HCT116 (cell line): ENCODE data around the gene GNAI3. TPM values are rescaled to one million over a fixed set of nuclear protein-coding genes. Genes with fewer than 3 reads are reported as not detected.

Experiments used
- ATAC-seq: fragments of 200-7000 bp; cut with Tn5 transposase; 2 replicates; pipeline ENCODE4 v1.9.1; 2020; ENCODE audit warnings: mild to moderate bottlenecking, moderate library complexity
- BruUV-seq: library from RNA; stranded (reverse); fragments of 400-500 nt; replicated peaks from 2 replicates; lab custom pipeline; 2021; lab: Mats Ljungman, UMichigan
- CTCF ChIA-PET: fragments of 300-600 bp; sonication (Branson Sonifier 250); formaldehyde crosslinking; loops from one replicate; lab custom pipeline; 2021; ENCODE audit warnings: antibody characterized with exemption; lab: Charles Lee
- POLR2A ChIA-PET: fragments of 300-600, 350-600 bp; sonication (Branson Sonifier 250); formaldehyde crosslinking; loops from one replicate; lab custom pipeline; 2021; ENCODE audit warnings: antibody characterized with exemption; lab: Charles Lee
- RAD21 ChIA-PET, 2 experiments: fragments of 300-600 bp; sonication (Branson Sonifier 250); formaldehyde crosslinking; loops; one replicate each; lab custom pipeline; 2023; ENCODE audit warnings: low total read pairs in 2 of 2; ENCODE audit not compliant: uncharacterized antibody in 2 of 2, unreplicated experiment in 2 of 2, low non-redundant PET in 1 of 2; lab: Charles Lee
- DNase-seq: peaks from one replicate; pipeline ENCODE4 v3.0.0-alpha.2; 2010; ENCODE audit warnings: low read depth, low spot score
- H2AFZ ChIP-seq: fragments of 200-600 bp; shearing (Covaris generic), sonication (generic); 2 replicates; pipeline ENCODE4 v1.6.1; 2017; ENCODE audit warnings: low read depth, mixed run types, mixed read lengths, antibody characterized with exemption, low read length; ENCODE audit not compliant: poor library complexity, severe bottlenecking
- H3K27ac ChIP-seq: 2 replicates; pipeline ENCODE4 v1.5.1; 2012; ENCODE audit warnings: low read depth, low read length
- H3K27me3 ChIP-seq: fragments of 200-600 bp; sonication (generic); 2 replicates; pipeline ENCODE4 v1.6.1; 2016; ENCODE audit warnings: mixed run types, low read length, mixed read lengths; ENCODE audit not compliant: insufficient read depth
- H3K36me3 ChIP-seq, 2 experiments: fragments of 200-500 bp in 1 of 2; fragments of 200-600 bp in 1 of 2; sonication (Bioruptor generic) in 1 of 2; sonication (generic) in 1 of 2; 2 replicates each; pipeline versions ENCODE4 v1.5.1 to v1.6.1; 2014 to 2016; ENCODE audit warnings: low read length in 2 of 2, inconsistent platforms in 1 of 2, mixed read lengths in 1 of 2, mixed run types in 1 of 2; ENCODE audit not compliant: insufficient read depth in 2 of 2, control insufficient read depth in 1 of 2
- H3K4me1 ChIP-seq, 2 experiments: fragments of 200-600 bp in 1 of 2; sonication (generic) in 1 of 2; 2 replicates each; pipeline versions ENCODE4 v1.5.1 to v1.6.1; 2012 to 2017; ENCODE audit warnings: low read length in 2 of 2, inconsistent platforms in 1 of 2, mild to moderate bottlenecking in 1 of 2, mixed read lengths in 1 of 2, mixed run types in 1 of 2, moderate library complexity in 1 of 2; ENCODE audit not compliant: insufficient read depth in 2 of 2, control insufficient read depth in 1 of 2
- H3K4me2 ChIP-seq: fragments of 200-600 bp; sonication (generic); 2 replicates; pipeline ENCODE4 v1.6.1; 2017; ENCODE audit warnings: mixed run types, low read length, mixed read lengths
- H3K4me3 ChIP-seq, 2 experiments: fragments of 200-600 bp in 1 of 2; sonication (generic) in 1 of 2; replicated peaks in 1 of 2; 2 replicates each; pipeline ENCODE4 v1.5.1; 2011 to 2016; ENCODE audit warnings: low read length in 2 of 2, control low read depth in 1 of 2, low read depth in 1 of 2, mild to moderate bottlenecking in 1 of 2, mixed read lengths in 1 of 2, mixed run types in 1 of 2
- H3K79me2 ChIP-seq: fragments of 200-600 bp; sonication (generic); 2 replicates; pipeline ENCODE4 v1.6.1; 2017; ENCODE audit warnings: mild to moderate bottlenecking, mixed run types, low read length, moderate library complexity, mixed read lengths; ENCODE audit not compliant: insufficient read depth
- H3K9ac ChIP-seq: fragments of 200-600 bp; sonication (generic); 2 replicates; pipeline ENCODE4 v1.6.1; 2016; ENCODE audit warnings: low read length, mixed read lengths
- H3K9me2 ChIP-seq: fragments of 200-600 bp; sonication (generic), shearing (Covaris generic); 2 replicates; pipeline ENCODE4 v1.6.1; 2017; ENCODE audit warnings: mixed run types, mild to moderate bottlenecking, moderate library complexity; ENCODE audit not compliant: insufficient read depth
- H3K9me3 ChIP-seq, 2 experiments: fragments of 200-500 bp in 1 of 2; fragments of 200-600 bp in 1 of 2; sonication (Bioruptor generic) in 1 of 2; sonication (generic) in 1 of 2; 2 replicates each; pipeline ENCODE4 v1.6.1; 2014 to 2017; ENCODE audit warnings: low read length in 2 of 2, mixed read lengths in 2 of 2, inconsistent platforms in 1 of 2, low read depth in 1 of 2, mild to moderate bottlenecking in 1 of 2, mixed run types in 1 of 2, moderate library complexity in 1 of 2; ENCODE audit not compliant: control insufficient read depth in 1 of 2, insufficient read depth in 1 of 2
- H4K20me1 ChIP-seq: fragments of 200-600 bp; sonication (generic), shearing (Covaris generic); 2 replicates; pipeline ENCODE4 v1.6.1; 2017; ENCODE audit warnings: mixed run types, mild to moderate bottlenecking, moderate library complexity; ENCODE audit not compliant: insufficient read depth
- CEBPB ChIP-seq: IDR thresholded peaks from 2 replicates; pipeline ENCODE4 v1.6.1; 2012; ENCODE audit warnings: low read depth
- EGR1 ChIP-seq: IDR thresholded peaks from 2 replicates; pipeline ENCODE4 v1.6.1; 2012; ENCODE audit warnings: low read depth
- ELF1 ChIP-seq: IDR thresholded peaks from 2 replicates; pipeline ENCODE4 v1.6.1; 2012; ENCODE audit warnings: low read depth, borderline replicate concordance
- EZH2 ChIP-seq: fragments of 200-600 bp; sonication (generic); IDR thresholded peaks from 2 replicates; pipeline ENCODE4 v1.6.1; 2017; ENCODE audit warnings: antibody characterized with exemption, mixed run types
- EZH2phosphoT487 ChIP-seq: fragments of 200-600 bp; IDR thresholded peaks from 2 replicates; pipeline ENCODE4 v1.6.1; 2018; ENCODE audit warnings: antibody characterized with exemption, borderline replicate concordance
- FOSL1 ChIP-seq: IDR thresholded peaks from 2 replicates; pipeline ENCODE4 v1.6.1; 2012; ENCODE audit warnings: low read depth
- POLR2A ChIP-seq: IDR thresholded peaks from 2 replicates; pipeline ENCODE4 v1.7.0; 2011; ENCODE audit warnings: borderline replicate concordance; ENCODE audit not compliant: insufficient read depth, insufficient read length; ENCODE audit errors: extremely low read depth
- POLR2AphosphoS5 ChIP-seq: IDR thresholded peaks from 2 replicates; pipeline ENCODE4 v1.6.1; 2011; ENCODE audit warnings: mild to moderate bottlenecking, low read depth, low read length, moderate library complexity
- RAD21 ChIP-seq: IDR thresholded peaks from 2 replicates; pipeline ENCODE4 v1.6.1; 2012; ENCODE audit warnings: low read depth, mild to moderate bottlenecking
- SP1 ChIP-seq: IDR thresholded peaks from 2 replicates; pipeline ENCODE4 v1.6.1; 2012; ENCODE audit warnings: low read depth
- SRF ChIP-seq: IDR thresholded peaks from 2 replicates; pipeline ENCODE4 v1.6.1; 2012; ENCODE audit warnings: low read depth
- TCF7L2 ChIP-seq: IDR thresholded peaks from 2 replicates; pipeline ENCODE4 v1.7.0; 2011; ENCODE audit warnings: borderline replicate concordance, inconsistent platforms; ENCODE audit not compliant: insufficient read depth, insufficient read length; ENCODE audit errors: extremely low read depth
- YY1 ChIP-seq: IDR thresholded peaks from 2 replicates; pipeline ENCODE4 v1.6.1; 2011; ENCODE audit warnings: low read length, low read depth, moderate library complexity, mild to moderate bottlenecking; ENCODE audit not compliant: insufficient replicate concordance; ENCODE audit errors: extremely low read depth
- ZNF274 ChIP-seq: fragments of 200-500 bp; sonication (Bioruptor generic); IDR thresholded peaks from 2 replicates; pipeline ENCODE4 v1.6.1; 2014; ENCODE audit warnings: mild to moderate bottlenecking, low read depth, low read length, inconsistent platforms
- intact Hi-C: fragments of 100-400 bp; cut with micrococcal nuclease; formaldehyde crosslinking; loops from 2 replicates; pipeline ENCODE4 v1.10.0; 2022
- total RNA-seq: library from RNA; stranded (reverse); gene quantifications from one replicate; pipeline ENCODE4 v1.2.1, GENCODE V29; 2021; ENCODE audit not compliant: unreplicated experiment
- TF ChIP-seq, protein P1 (sequence below): IDR thresholded peaks from 2 replicates; pipeline ENCODE4 v1.6.1; 2012; ENCODE audit warnings: low read depth
- TF ChIP-seq, protein P2 (sequence below): IDR thresholded peaks from 2 replicates; pipeline ENCODE4 v1.6.1; 2012
- TF ChIP-seq, protein P3 (sequence below), 3 experiments: fragments of 200-600 bp in 1 of 3; sonication (generic) in 1 of 3; IDR thresholded peaks in 2 of 3; conservative IDR thresholded peaks in 1 of 3; 2 replicates each; pipeline ENCODE4 v1.5.1; 2012 to 2017; ENCODE audit warnings: low read depth in 2 of 3, low read length in 2 of 3, antibody characterized with exemption in 1 of 3, borderline replicate concordance in 1 of 3, control low read depth in 1 of 3, mild to moderate bottlenecking in 1 of 3, mixed read lengths in 1 of 3, mixed run types in 1 of 3, moderate library complexity in 1 of 3; ENCODE audit not compliant: insufficient read depth in 1 of 3
- TF ChIP-seq, protein P4 (sequence below): IDR thresholded peaks from 2 replicates; pipeline ENCODE4 v1.6.1; 2012
- TF ChIP-seq, protein P5 (sequence below): IDR thresholded peaks from 2 replicates; pipeline ENCODE4 v1.6.1; 2011; ENCODE audit warnings: mild to moderate bottlenecking, low read length, moderate library complexity; ENCODE audit not compliant: insufficient replicate concordance; ENCODE audit errors: extremely low read depth

Gene GNAI3
- total RNA-seq, 1 experiment from 2014 or later = 9.5 TPM

DNA sequence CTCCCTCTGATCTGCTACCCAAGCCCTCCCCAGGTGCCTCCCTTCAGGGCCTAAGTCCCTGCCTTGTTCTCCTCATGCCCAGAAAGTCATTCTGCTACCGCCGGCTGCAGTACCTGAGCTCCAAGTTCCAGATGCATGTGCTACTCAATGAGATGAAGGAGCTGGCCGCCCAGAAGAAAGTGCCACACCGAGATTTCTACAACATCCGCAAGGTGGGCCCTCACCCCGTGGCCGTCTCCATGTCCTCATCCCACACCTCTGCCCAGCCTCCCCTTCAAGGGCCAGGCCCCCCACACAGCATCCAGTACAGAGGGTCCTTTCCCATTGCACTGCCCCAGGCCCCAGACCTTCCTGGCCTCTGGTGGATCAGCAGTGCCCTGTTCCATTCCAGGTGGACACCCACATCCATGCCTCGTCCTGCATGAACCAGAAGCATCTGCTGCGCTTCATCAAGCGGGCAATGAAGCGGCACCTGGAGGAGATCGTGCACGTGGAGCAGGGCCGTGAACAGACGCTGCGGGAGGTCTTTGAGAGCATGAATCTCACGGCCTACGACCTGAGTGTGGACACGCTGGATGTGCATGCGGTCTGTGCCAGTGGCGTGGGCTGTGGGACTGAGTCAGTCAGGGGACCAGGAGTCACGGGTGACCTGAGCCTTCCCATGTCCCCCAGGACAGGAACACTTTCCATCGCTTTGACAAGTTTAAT lies 79.4 kb downstream of the GNAI3 start:
- Histone ChIP-seq H3K27ac (no peak overlapping the region), H3K79me2 (peaks cover 20% of the 10 kb centered on the region), H3K4me1 (peaks cover under 1 to 9% of the 10 kb centered on the region in 2 experiments; a peak in 2 of 4 replicates), H3K9ac (no peak overlapping the region), H3K36me3 (peaks cover 6 to 20% of the 10 kb centered on the region in 2 experiments; a peak in 3 of 4 replicates), H2AFZ (no peak overlapping the region), H3K9me2 (no peaks in the 10 kb centered on the region), H3K9me3 (no peaks in the 10 kb centered on the region), H3K4me2 (no peak overlapping the region), H3K27me3 (no peaks in the 10 kb centered on the region), H3K4me3 (no peak overlapping the region), H4K20me1 (no peaks in the 10 kb centered on the region)
- DNase-seq = no peak
- intact Hi-C loops = no loop called here
- CTCF ChIA-PET = interaction anchor here (1.3 to 1.8 kb wide), 2 partner anchors 9 to 12 kb away, joined by 3 to 5 read pairs; no protein-coding TSS in a partner anchor
- no peak for ATAC-seq
- POLR2A ChIA-PET = no interaction called here
- BruUV-seq = no TSS peak
- RAD21 ChIA-PET = no interaction called here
- TF ChIP-seq, protein P1, sequence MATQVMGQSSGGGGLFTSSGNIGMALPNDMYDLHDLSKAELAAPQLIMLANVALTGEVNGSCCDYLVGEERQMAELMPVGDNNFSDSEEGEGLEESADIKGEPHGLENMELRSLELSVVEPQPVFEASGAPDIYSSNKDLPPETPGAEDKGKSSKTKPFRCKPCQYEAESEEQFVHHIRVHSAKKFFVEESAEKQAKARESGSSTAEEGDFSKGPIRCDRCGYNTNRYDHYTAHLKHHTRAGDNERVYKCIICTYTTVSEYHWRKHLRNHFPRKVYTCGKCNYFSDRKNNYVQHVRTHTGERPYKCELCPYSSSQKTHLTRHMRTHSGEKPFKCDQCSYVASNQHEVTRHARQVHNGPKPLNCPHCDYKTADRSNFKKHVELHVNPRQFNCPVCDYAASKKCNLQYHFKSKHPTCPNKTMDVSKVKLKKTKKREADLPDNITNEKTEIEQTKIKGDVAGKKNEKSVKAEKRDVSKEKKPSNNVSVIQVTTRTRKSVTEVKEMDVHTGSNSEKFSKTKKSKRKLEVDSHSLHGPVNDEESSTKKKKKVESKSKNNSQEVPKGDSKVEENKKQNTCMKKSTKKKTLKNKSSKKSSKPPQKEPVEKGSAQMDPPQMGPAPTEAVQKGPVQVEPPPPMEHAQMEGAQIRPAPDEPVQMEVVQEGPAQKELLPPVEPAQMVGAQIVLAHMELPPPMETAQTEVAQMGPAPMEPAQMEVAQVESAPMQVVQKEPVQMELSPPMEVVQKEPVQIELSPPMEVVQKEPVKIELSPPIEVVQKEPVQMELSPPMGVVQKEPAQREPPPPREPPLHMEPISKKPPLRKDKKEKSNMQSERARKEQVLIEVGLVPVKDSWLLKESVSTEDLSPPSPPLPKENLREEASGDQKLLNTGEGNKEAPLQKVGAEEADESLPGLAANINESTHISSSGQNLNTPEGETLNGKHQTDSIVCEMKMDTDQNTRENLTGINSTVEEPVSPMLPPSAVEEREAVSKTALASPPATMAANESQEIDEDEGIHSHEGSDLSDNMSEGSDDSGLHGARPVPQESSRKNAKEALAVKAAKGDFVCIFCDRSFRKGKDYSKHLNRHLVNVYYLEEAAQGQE = no peak
- TF ChIP-seq FOSL1 (no peak), ELF1 (no peak), EGR1 (no peak), SRF (no peak), EZH2phosphoT487 (no peak), ZNF274 (no peak), EZH2 (no peak), TCF7L2 (no peak), SP1 (no peak), YY1 (no peak), CEBPB (no peak), POLR2A (no peak), POLR2AphosphoS5 (no peak), RAD21 (no peak)
- TF ChIP-seq, protein P2, sequence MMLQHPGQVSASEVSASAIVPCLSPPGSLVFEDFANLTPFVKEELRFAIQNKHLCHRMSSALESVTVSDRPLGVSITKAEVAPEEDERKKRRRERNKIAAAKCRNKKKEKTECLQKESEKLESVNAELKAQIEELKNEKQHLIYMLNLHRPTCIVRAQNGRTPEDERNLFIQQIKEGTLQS = no peak
- TF ChIP-seq, protein P3, sequence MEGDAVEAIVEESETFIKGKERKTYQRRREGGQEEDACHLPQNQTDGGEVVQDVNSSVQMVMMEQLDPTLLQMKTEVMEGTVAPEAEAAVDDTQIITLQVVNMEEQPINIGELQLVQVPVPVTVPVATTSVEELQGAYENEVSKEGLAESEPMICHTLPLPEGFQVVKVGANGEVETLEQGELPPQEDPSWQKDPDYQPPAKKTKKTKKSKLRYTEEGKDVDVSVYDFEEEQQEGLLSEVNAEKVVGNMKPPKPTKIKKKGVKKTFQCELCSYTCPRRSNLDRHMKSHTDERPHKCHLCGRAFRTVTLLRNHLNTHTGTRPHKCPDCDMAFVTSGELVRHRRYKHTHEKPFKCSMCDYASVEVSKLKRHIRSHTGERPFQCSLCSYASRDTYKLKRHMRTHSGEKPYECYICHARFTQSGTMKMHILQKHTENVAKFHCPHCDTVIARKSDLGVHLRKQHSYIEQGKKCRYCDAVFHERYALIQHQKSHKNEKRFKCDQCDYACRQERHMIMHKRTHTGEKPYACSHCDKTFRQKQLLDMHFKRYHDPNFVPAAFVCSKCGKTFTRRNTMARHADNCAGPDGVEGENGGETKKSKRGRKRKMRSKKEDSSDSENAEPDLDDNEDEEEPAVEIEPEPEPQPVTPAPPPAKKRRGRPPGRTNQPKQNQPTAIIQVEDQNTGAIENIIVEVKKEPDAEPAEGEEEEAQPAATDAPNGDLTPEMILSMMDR (IDR thresholded peaks at IDR 0.05 in 2 of 3, conservative IDR thresholded peaks at IDR 0.05 in 1 of 3; ENCODE audit: borderline replicate concordance in 1 of 3, insufficient read depth in 1 of 3, low read depth in 2 of 3, low read length in 2 of 3) = no peak
- TF ChIP-seq, protein P4, sequence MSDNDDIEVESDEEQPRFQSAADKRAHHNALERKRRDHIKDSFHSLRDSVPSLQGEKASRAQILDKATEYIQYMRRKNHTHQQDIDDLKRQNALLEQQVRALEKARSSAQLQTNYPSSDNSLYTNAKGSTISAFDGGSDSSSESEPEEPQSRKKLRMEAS = no peak
- TF ChIP-seq, protein P5, sequence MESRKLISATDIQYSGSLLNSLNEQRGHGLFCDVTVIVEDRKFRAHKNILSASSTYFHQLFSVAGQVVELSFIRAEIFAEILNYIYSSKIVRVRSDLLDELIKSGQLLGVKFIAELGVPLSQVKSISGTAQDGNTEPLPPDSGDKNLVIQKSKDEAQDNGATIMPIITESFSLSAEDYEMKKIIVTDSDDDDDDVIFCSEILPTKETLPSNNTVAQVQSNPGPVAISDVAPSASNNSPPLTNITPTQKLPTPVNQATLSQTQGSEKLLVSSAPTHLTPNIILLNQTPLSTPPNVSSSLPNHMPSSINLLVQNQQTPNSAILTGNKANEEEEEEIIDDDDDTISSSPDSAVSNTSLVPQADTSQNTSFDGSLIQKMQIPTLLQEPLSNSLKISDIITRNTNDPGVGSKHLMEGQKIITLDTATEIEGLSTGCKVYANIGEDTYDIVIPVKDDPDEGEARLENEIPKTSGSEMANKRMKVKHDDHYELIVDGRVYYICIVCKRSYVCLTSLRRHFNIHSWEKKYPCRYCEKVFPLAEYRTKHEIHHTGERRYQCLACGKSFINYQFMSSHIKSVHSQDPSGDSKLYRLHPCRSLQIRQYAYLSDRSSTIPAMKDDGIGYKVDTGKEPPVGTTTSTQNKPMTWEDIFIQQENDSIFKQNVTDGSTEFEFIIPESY = no peak
